GM19023 (cell line): ENCODE data around the gene ZNF516.

Source experiments
- ATAC-seq: cut with Tn5 transposase; IDR thresholded peaks from one replicate; pipeline ENCODE4 v1.9.1; 2021; ENCODE audit warnings: mild to moderate bottlenecking, moderate library complexity; ENCODE audit not compliant: unreplicated experiment

Gene ZNF516

GRCh38 chr18:76384861-76385680, 110.0 kb downstream of the ZNF516 start:
- no peak for ATAC-seq

GRCh38 chr18:76384114-76384790, 110.8 kb downstream of the ZNF516 start:
- ATAC-seq: no peak

GRCh38 chr18:76383636-76384035, 111.4 kb downstream of the ZNF516 start:
- ATAC-seq: no peak

- ATAC-seq: no peak
These were observed 112.8 kb downstream of the ZNF516 start for GRCh38 chr18:76382275-76382674.

GRCh38 chr18:76380791-76381405, 114.1 kb downstream of the ZNF516 start:
- ATAC-seq: no peak

GRCh38 chr18:76380127-76380729, 114.8 kb downstream of the ZNF516 start:
- no peak for ATAC-seq

GRCh38 chr18:76379226-76380126, 115.6 kb downstream of the ZNF516 start:
- no peak for ATAC-seq

- ATAC-seq: no peak
These were observed 116.4 kb downstream of the ZNF516 start for GRCh38 chr18:76378526-76379215.

- no peak for ATAC-seq
These were observed 117.7 kb downstream of the ZNF516 start for GRCh38 chr18:76377359-76377756.

GRCh38 chr18:76376668-76377358, 118.2 kb downstream of the ZNF516 start:
- ATAC-seq: no peak

- ATAC-seq: no peak
These were observed 118.8 kb downstream of the ZNF516 start for GRCh38 chr18:76376225-76376624.

GRCh38 chr18:76374330-76375281, 120.4 kb downstream of the ZNF516 start:
- ATAC-seq: peak; percentile 76

- ATAC-seq: no peak
These were observed 121.7 kb downstream of the ZNF516 start for GRCh38 chr18:76373297-76373696.

- no peak for ATAC-seq
These were observed 123.5 kb downstream of the ZNF516 start for GRCh38 chr18:76371301-76372203.

GRCh38 chr18:76370686-76371085, 124.4 kb downstream of the ZNF516 start:
- ATAC-seq: no peak

- no peak for ATAC-seq
These were observed 124.8 kb downstream of the ZNF516 start for GRCh38 chr18:76370201-76370600.

GRCh38 chr18:76369791-76370190, 125.3 kb downstream of the ZNF516 start:
- no peak for ATAC-seq
